ENCODE measurements around the gene LARGE1. TPM values are rescaled to one million over a fixed set of nuclear protein-coding genes. Genes with fewer than 3 reads are reported as not detected.
"Not testable (repeated sequence)": the region's sequence is repeated elsewhere in the genome, so short reads cannot be mapped to it uniquely, and the experiment has no call there.

Gene LARGE1
- total RNA-seq, 1 experiment from 2014 or later: 4.1 TPM

DNA sequence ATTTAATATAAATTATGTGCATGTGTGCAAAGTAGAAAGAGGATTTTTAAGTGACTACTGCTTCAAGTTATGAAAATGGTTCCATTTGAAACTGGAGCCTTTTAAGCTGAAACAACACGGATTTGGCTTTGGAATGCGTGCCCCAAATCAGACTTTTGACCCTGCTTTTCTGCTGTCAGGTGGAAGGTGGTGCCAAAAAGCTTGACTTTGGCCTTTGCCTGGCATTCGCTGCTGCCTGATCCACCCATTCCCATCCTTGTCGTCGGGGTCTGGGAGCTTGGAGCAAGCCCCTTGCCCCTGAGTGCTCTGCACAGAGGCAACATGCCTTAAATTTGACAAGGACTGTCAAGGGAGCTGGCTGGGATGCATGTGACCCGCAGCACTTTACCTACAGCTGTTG lies 526.8 kb downstream of the LARGE1 start:
- Histone ChIP-seq H3K27me3 (no peaks in the 10 kb centered on the region), H3K4me3 (no peak overlapping the region), H3K9me3 (no peaks in the 10 kb centered on the region), H3K36me3 (no peaks in the 10 kb centered on the region)
- no peak for DNase-seq

- Histone ChIP-seq H3K36me3 (no peaks in the 10 kb centered on the region), H3K9me3 (no peaks in the 10 kb centered on the region), H3K4me3 (no peak overlapping the region), H3K27me3 (no peaks in the 10 kb centered on the region)
- no peak for DNase-seq
These were observed 529.0 kb downstream of the LARGE1 start for GRCh38 chr22:33391298-33391697.

DNA sequence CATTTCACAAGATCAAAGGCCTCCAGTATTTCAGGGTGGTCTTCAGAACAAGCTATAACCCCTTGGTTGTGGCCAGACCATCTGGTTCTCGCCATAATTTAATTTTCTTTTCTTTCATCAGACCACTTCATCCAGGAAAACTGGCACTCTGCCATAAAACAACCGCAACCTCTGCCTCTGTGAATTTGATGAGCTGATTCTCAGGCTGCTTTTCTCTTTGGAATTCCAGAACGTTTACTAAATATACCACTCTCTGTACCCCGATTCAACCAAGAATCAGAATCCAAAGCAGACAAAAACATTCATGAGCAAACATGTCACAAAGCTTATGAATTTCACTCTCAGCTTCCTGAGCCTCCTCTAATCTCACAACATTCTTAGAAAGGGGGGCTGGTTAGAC lies 530.3 kb downstream of the LARGE1 start:
- Histone ChIP-seq H3K4me3 (no peak overlapping the region), H3K9me3 (no peaks in the 10 kb centered on the region), H3K27me3 (no peaks in the 10 kb centered on the region), H3K36me3 (no peaks in the 10 kb centered on the region)
- no peak for DNase-seq

DNA sequence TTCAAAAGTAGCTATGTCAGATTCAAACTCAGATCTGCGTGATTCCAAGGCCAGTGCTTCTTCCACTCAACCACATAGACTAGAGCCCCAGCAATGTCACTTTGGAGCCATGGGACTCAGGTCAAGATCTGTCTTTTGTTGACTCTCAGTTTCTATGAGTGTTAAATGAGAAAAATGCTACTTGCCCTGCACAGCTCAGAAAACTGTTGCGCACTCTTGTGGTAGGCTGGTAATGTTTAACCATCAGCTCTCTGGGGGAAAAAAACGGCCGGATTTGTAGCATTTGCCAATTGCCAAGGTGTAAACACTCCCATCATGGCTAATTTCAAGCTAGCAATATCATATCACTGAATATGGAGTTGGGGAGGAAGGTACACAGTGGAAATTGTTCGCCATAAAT lies 534.0 kb downstream of the LARGE1 start:
- DNase-seq: no peak
- Histone ChIP-seq H3K27me3 (no peaks in the 10 kb centered on the region), H3K36me3 (no peaks in the 10 kb centered on the region), H3K4me3 (no peak overlapping the region), H3K9me3 (no peaks in the 10 kb centered on the region)

DNA sequence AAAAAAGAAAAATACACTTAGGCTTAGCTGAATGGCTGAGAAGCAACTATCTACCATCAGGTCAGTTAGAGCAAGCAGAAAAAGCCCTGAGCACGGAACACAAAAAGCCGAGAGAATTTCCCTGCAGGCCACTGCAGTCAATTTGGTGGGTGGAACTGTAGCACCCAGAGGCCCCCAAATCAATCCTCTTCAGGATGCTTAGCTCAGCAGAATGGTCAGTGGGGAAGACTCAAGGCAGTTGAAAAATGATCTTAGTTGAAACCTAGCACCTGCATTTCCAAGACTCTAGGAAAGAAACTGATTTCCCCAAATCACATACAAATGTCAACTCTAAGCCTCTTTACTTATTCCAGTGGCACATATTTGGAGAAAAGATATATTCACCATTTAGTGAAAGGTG lies 534.7 kb downstream of the LARGE1 start:
- Histone ChIP-seq H3K36me3 (no peaks in the 10 kb centered on the region), H3K4me3 (no peak overlapping the region)

DNA sequence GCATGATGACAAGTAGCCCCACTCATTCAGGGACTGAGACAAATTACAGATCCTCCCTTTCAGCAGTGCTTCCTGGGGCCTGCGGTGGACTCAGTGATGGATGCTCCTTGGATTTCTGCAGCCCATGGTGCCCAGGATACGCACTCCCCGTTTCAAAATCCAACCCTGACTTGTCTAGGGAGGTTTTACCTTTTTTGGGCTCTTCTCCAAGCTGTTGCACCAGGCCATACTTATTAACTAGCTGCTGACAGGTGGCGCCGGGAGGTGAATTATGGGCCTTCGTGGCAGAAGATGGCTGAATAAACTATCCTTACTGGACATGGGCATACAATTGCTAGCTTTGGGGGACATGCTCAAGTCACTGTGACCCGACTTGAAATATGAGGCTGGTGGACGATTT lies 537.8 kb downstream of the LARGE1 start:
- no peaks in the 10 kb centered on the region for H3K9me3 ChIP-seq
- H3K4me3 ChIP-seq: no peak overlapping the region
- H3K27me3 ChIP-seq: no peaks in the 10 kb centered on the region
- no peak for DNase-seq
- no peaks in the 10 kb centered on the region for H3K36me3 ChIP-seq

More for the DNA sequence above, 534.7 kb downstream of the LARGE1 start:
- H3K27me3 ChIP-seq: no peaks in the 10 kb centered on the region
- no peaks in the 10 kb centered on the region for H3K9me3 ChIP-seq
- no peak for DNase-seq

- no peaks in the 10 kb centered on the region for H3K9me3 ChIP-seq
- H3K4me3 ChIP-seq: no peak overlapping the region
- H3K36me3 ChIP-seq: no peaks in the 10 kb centered on the region
- no peaks in the 10 kb centered on the region for H3K27me3 ChIP-seq
- DNase-seq: no peak
These were observed 538.5 kb downstream of the LARGE1 start for GRCh38 chr22:33381531-33382406.

GRCh38 chr22:33380789-33381530 lies 539.3 kb downstream of the LARGE1 start:
- Histone ChIP-seq H3K4me3 (no peak overlapping the region), H3K27me3 (no peaks in the 10 kb centered on the region), H3K36me3 (no peaks in the 10 kb centered on the region), H3K9me3 (no peaks in the 10 kb centered on the region; the same call in 1 of the 2 replicates)
- DNase-seq: peak; percentile 21

DNA sequence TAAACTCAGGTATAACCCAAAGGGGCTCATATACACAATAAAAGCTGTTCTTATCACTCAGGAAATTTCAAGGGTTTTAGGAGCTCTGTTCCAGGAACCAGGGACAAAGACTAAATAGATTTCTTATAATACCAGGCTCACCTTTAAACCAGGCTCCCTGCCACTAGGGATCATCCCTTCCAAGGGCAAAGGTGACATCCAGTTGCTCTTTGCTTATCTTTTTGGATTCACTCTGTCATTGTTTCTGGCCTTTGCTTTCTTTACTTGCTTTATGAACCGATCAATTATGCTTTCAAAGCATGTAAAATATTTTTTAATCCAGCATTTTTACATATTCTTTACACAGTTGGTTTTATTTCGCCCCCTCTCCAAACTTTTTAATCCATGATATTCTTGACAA lies 540.4 kb downstream of the LARGE1 start:
- Histone ChIP-seq H3K9me3 (no peaks in the 10 kb centered on the region; the same call in 1 of the 2 replicates), H3K4me3 (no peak overlapping the region), H3K36me3 (no peaks in the 10 kb centered on the region), H3K27me3 (no peaks in the 10 kb centered on the region)
- no peak for DNase-seq

DNA sequence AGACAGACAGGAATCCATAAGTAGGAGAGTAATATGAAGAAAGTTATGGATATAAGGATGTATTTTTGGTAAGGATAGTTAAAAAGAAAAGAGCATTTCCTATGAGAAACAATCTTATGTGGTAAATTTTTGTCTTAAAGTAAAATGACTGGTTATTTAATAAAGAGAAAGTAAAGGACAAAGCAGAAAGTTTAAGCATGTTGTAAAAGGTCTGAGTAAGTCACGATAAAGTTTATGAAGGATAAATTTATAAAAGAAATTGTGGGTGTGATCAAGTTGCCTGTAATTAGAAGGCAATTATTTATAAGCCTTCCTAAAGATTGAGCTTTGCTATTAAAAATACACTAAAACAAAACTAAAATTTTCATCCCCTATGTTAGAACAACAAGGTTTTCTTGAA lies 547.4 kb downstream of the LARGE1 start:
- H3K27me3 ChIP-seq: no peaks in the 10 kb centered on the region
- H3K36me3 ChIP-seq: no peaks in the 10 kb centered on the region
- H3K9me3 ChIP-seq: no peaks in the 10 kb centered on the region; the same call in 1 of the 2 replicates
- no peak for DNase-seq
- no peak overlapping the region for H3K4me3 ChIP-seq

DNA sequence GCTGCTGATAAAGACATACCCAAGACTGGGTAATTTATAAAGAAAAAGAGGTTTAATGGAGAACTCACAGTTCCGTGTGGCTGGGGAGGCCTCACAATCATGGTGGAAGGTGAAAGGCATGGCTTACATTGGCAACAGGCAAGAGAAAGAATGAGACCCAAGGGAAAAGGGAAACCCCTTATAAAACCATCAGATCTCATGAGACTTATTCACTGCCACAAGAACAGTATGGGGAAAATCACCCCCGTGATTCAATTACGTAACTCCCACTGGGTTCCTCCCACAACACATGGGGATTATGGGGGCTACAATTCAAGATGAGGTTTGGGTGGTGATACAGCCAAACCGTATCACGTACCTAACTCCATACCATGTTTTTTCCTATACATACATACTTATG lies 557.0 kb downstream of the LARGE1 start:
- not testable (repeated sequence) for H3K4me3 ChIP-seq, H3K27me3 ChIP-seq, DNase-seq, H3K9me3 ChIP-seq, H3K36me3 ChIP-seq

DNA sequence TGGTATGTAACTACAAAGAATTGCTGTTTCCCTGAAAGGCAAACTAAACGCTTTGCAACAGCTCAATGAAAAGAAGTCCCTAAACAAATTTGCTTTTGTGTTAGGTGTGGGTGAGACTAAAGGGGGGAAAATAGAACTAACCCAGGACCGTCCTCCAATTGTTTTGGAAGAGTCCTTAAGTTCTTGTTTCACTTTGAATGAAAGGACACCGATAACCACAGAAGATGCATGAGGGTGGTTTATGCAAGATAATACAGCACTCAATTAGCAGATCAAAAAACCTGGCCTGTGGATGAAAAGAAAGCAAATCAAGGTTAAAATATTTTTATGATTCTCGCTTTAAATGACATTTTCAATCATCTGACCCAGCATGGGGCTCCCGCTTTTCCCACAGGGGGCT lies 557.6 kb downstream of the LARGE1 start:
- H3K27me3 ChIP-seq: no peaks in the 10 kb centered on the region
- H3K9me3 ChIP-seq: no peaks in the 10 kb centered on the region
- no peak overlapping the region for H3K4me3 ChIP-seq
- no peak for DNase-seq
- no peaks in the 10 kb centered on the region for H3K36me3 ChIP-seq

DNA sequence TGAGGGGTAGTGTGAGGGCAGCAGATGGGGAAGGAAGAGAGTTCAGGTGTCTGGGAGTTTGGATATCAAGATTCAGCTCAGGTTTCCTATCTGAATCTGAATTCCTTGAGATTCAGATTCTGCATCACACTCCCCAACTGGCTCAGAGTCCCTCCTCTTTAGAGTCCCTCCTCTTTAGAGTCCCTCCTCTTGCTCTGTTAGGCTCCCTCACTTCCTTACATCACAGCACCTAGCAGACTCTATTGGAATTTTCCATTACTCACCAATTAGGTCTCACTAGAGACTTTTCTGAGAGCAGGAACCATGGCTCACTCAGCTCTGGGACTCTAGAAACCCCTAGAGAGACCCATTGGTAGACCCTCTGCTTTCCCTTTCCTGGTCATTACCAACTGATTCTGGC lies 558.7 kb downstream of the LARGE1 start:
- no peak for DNase-seq
- no peaks in the 10 kb centered on the region for H3K27me3 ChIP-seq
- no peaks in the 10 kb centered on the region for H3K36me3 ChIP-seq
- H3K4me3 ChIP-seq: no peak overlapping the region
- H3K9me3 ChIP-seq: no peaks in the 10 kb centered on the region

DNA sequence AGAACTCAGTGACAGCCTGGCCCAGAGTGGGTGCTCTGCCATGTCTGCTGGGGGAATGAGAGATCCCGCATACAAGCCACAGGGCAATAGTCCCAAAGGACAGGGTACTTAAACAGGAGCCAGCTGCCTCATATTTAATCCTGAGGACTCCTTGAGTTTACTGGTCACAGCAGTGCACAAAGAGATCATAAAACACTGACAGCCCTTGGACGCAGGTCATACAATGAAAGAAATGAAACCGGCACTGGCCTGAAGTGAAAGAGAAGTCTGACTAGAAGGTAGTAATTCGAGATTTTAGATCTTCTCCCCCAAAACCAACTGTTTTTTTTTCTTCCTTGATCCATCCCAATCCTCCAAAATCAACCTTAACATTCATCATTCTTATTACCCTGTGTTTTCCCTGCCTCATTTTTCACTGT lies 562.3 kb downstream of the LARGE1 start:
- DNase-seq: no peak
- no peaks in the 10 kb centered on the region for H3K27me3 ChIP-seq
- no peaks in the 10 kb centered on the region for H3K9me3 ChIP-seq
- no peak overlapping the region for H3K4me3 ChIP-seq
- H3K36me3 ChIP-seq: no peaks in the 10 kb centered on the region

DNA sequence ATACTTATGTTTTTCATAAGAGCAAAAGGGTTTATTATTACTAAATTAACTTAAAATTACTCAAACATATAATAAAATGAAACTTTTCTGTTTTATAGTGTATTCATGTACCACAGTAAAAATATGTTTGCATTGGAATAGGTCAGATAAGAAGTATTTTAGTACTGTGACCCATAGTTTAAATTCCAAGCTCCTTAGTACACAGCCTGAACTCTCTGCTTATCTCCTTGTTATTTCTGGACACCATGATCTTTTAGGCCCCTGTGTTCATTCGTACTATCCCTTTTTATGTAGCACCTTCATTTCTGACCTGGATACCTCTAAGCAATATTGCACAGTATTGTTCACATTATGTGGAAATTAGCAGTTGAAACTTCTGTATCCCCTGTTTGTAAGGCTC lies 565.3 kb downstream of the LARGE1 start:
- Histone ChIP-seq H3K4me3 (no peak overlapping the region), H3K9me3 (no peaks in the 10 kb centered on the region), H3K36me3 (no peaks in the 10 kb centered on the region), H3K27me3 (no peaks in the 10 kb centered on the region)
- no peak for DNase-seq

GRCh38 chr22:33353502-33353901 lies 566.8 kb downstream of the LARGE1 start:
- no peak for DNase-seq
- no peak overlapping the region for H3K4me3 ChIP-seq
- no peaks in the 10 kb centered on the region for H3K36me3 ChIP-seq
- no peaks in the 10 kb centered on the region for H3K27me3 ChIP-seq
- H3K9me3 ChIP-seq: no peaks in the 10 kb centered on the region

- Histone ChIP-seq H3K36me3 (no peaks in the 10 kb centered on the region), H3K27me3 (no peaks in the 10 kb centered on the region), H3K4me3 (no peak overlapping the region), H3K9me3 (no peaks in the 10 kb centered on the region)
- no peak for DNase-seq
These were observed 567.5 kb downstream of the LARGE1 start for GRCh38 chr22:33352768-33353167.

GRCh38 chr22:33350961-33351360 lies 569.3 kb downstream of the LARGE1 start:
- no peak overlapping the region for H3K4me3 ChIP-seq
- no peak for DNase-seq
- no peaks in the 10 kb centered on the region for H3K36me3 ChIP-seq
- H3K27me3 ChIP-seq: no peaks in the 10 kb centered on the region
- no peaks in the 10 kb centered on the region for H3K9me3 ChIP-seq
